K562 (cell line): ENCODE results near the gene HYI. TPM values are rescaled to one million over a fixed set of nuclear protein-coding genes. Genes with fewer than 3 reads are reported as not detected.
A peak's percentile ranks its signal among the peaks of the same experiment; 100 is the strongest.
"Not testable (repeated sequence)": the region's sequence is repeated elsewhere in the genome, so short reads cannot be mapped to it uniquely, and the experiment has no call there.

Source experiments
- ATAC-seq: fragments of 200-7000 bp; cut with Tn5 transposase; 3 replicates; pipeline ENCODE4 v1.9.1; 2020; ENCODE audit warnings: moderate library complexity
- BruUV-seq: library from RNA; stranded (reverse); fragments of 400-500 nt; replicated peaks from 2 replicates; lab custom pipeline; 2021; lab: Mats Ljungman, UMichigan
- CTCF ChIA-PET: fragments of 300-600 bp; formaldehyde crosslinking; extraction: SDS; loops from one replicate; lab custom pipeline; 2021; ENCODE audit warnings: low intra/inter-chr PET ratio; lab: Yijun Ruan, JAX
- POLR2A ChIA-PET: fragments of 300-600, 350-650 bp; sonication (Branson Sonifier 250); formaldehyde crosslinking; extraction: SDS; loops from one replicate; lab custom pipeline; 2021; ENCODE audit warnings: antibody characterized with exemption, inconsistent platforms; lab: Yijun Ruan, JAX
- DNase-seq, 4 experiments: peaks; one replicate each; pipeline versions ENCODE4 v3.0.0 to v3.0.0-alpha.2; 2011 to 2018; ENCODE audit warnings: low spot score in 3 of 4, mixed read lengths in 3 of 4; ENCODE audit errors: extremely low read depth in 1 of 4
- FAIRE-seq: peaks from 2 replicates; lab custom pipeline; 2011; peaks lifted over from hg19 to GRCh38; lab: Jason Lieb, UNC
- H2AFZ ChIP-seq: 2 replicates; pipeline ENCODE4 v1.6.0; 2011; ENCODE audit warnings: low read depth, low read length, control low read depth, inconsistent platforms
- H3K27ac ChIP-seq: fragments of 200-600 bp; 3 replicates; pipeline ENCODE4 v1.8.0; 2011; ENCODE audit warnings: low read depth, mild to moderate bottlenecking, control low read depth, inconsistent platforms, low read length, moderate library complexity, mixed read lengths; ENCODE audit errors: extremely low read depth
- H3K27me3 ChIP-seq, 2 experiments: fragments of 300-600 bp in 1 of 2; 2 replicates in 1 of 2; 3 replicates in 1 of 2; pipeline versions ENCODE4 v1.6.0 to v1.8.0; 2011; ENCODE audit warnings: inconsistent platforms in 2 of 2, low read length in 2 of 2, mild to moderate bottlenecking in 1 of 2, mixed read lengths in 1 of 2, moderate library complexity in 1 of 2; ENCODE audit not compliant: control insufficient read depth in 2 of 2, insufficient read depth in 2 of 2
- H3K36me3 ChIP-seq: fragments of 300-600 bp; 3 replicates; pipeline ENCODE4 v1.8.0; 2011; ENCODE audit warnings: mild to moderate bottlenecking, low read length, inconsistent platforms; ENCODE audit not compliant: control insufficient read depth, insufficient read depth
- H3K4me1 ChIP-seq, 2 experiments: fragments of 200-600 bp in 1 of 2; replicated peaks in 1 of 2; 2 replicates in 1 of 2; 3 replicates in 1 of 2; pipeline versions ENCODE4 v1.5.1 to v1.8.0; 2011; ENCODE audit warnings: inconsistent platforms in 2 of 2, low read length in 2 of 2, mild to moderate bottlenecking in 1 of 2, mixed read lengths in 1 of 2, moderate library complexity in 1 of 2; ENCODE audit not compliant: control insufficient read depth in 2 of 2, insufficient read depth in 2 of 2
- H3K4me2 ChIP-seq: 2 replicates; pipeline ENCODE4 v1.6.1; 2011; ENCODE audit warnings: low read length, control low read depth, inconsistent platforms, mixed read lengths; ENCODE audit not compliant: insufficient read depth
- H3K4me3 ChIP-seq: fragments of 200-600 bp; sonication (generic), shearing (Covaris generic); 2 replicates; pipeline ENCODE4 v1.5.1; 2016; ENCODE audit warnings: control low read depth, inconsistent platforms
- H3K79me2 ChIP-seq: fragments of 200-600 bp; 3 replicates; pipeline ENCODE4 v1.8.0; 2011; ENCODE audit warnings: low read length, inconsistent platforms; ENCODE audit not compliant: control insufficient read depth, insufficient read depth
- H3K9ac ChIP-seq, 2 experiments: 2 replicates each; pipeline versions ENCODE4 v1.6.0 to v1.6.1; 2011; ENCODE audit warnings: low read depth in 2 of 2, low read length in 2 of 2, control low read depth in 1 of 2, inconsistent platforms in 1 of 2, mild to moderate bottlenecking in 1 of 2, mixed read lengths in 1 of 2; ENCODE audit not compliant: insufficient read depth in 1 of 2
- H3K9me1 ChIP-seq: one replicate; pipeline ENCODE4 v1.6.0; 2011; ENCODE audit warnings: inconsistent platforms, mild to moderate bottlenecking, low read length, moderate library complexity; ENCODE audit not compliant: control insufficient read depth, insufficient read depth
- H3K9me3 ChIP-seq: replicated peaks from 2 replicates; pipeline ENCODE4 v1.5.1; 2011; ENCODE audit warnings: low read depth, low read length, inconsistent platforms; ENCODE audit not compliant: control insufficient read depth, insufficient read depth
- H4K20me1 ChIP-seq: replicated peaks from 2 replicates; pipeline ENCODE4 v1.6.1; 2011; ENCODE audit warnings: low read length, inconsistent platforms, mixed read lengths; ENCODE audit not compliant: control insufficient read depth, insufficient read depth
- ARID1B ChIP-seq: fragments of 450-650 bp; IDR thresholded peaks from 2 replicates; pipeline ENCODE4 v1.6.1; 2016; ENCODE audit warnings: antibody characterized with exemption, mild to moderate bottlenecking, inconsistent platforms
- ATF7 ChIP-seq: fragments of 450-650 bp; IDR thresholded peaks from 2 replicates; pipeline ENCODE4 v1.7.1; 2014; ENCODE audit warnings: mild to moderate bottlenecking, moderate library complexity
- CEBPG ChIP-seq, 3 experiments: fragments of 200-800 bp in 1 of 3; sonication (Bioruptor generic) in 1 of 3; sonication (generic) in 1 of 3; formaldehyde crosslinking in 1 of 3; IDR thresholded peaks in 2 of 3; conservative IDR thresholded peaks in 1 of 3; 2 replicates each; pipeline versions ENCODE4 v1.6.1 to v1.8.0; 2016 to 2022; ENCODE audit warnings: missing compliant biosample characterization in 2 of 3, missing genetic modification characterization in 2 of 3, mild to moderate bottlenecking in 1 of 3, missing genetic modification reagents in 1 of 3
- FOSL1 ChIP-seq: fragments of 200-800 bp; sonication (Bioruptor generic); conservative IDR thresholded peaks from 2 replicates; pipeline ENCODE4 v1.6.1; 2016; ENCODE audit warnings: missing genetic modification characterization, missing compliant biosample characterization
- RFX1 ChIP-seq: fragments of 450-650 bp; IDR thresholded peaks from 2 replicates; pipeline ENCODE4 v1.6.1; 2016; ENCODE audit warnings: mild to moderate bottlenecking, moderate library complexity
- TRIM24 ChIP-seq, 2 experiments: fragments of 450-650 bp; IDR thresholded peaks; 2 replicates each; pipeline ENCODE4 v1.6.1; 2016
- WGBS: fragments of 100-300 bp; shearing (Covaris generic); methylation state at CpG from one replicate; pipeline ENCODE4 v1.1.6; 2016; ENCODE audit warnings: low coverage, mixed read lengths; ENCODE audit not compliant: insufficient coverage; ENCODE audit errors: missing lambda C conversion rate; 5-methylcytosine and 5-hydroxymethylcytosine counted together
- in situ Hi-C: fragments of 300-500 bp; cut with MboI; formaldehyde crosslinking; loops from 4 replicates; pipeline ENCODE4 v1.15.0; 2018; ENCODE audit warnings: inconsistent platforms, mixed read lengths
- intact Hi-C: fragments of 100-400 bp; cut with micrococcal nuclease; formaldehyde crosslinking; loops from 2 replicates; pipeline ENCODE4 v1.14.2; 2022
- polyA plus RNA-seq, 8 experiments: library from polyadenylated mRNA; depleted of rRNA in 4 of 8; stranded (reverse) in 5 of 8; unstranded in 3 of 8; fragments of >200 nt; fragmentation: Nextera tagmentation in 2 of 8; fragmentation: Illumina TruSeq in 1 of 8; extraction: Ambion mirVana in 2 of 8; extraction: Trizol in 1 of 8; gene quantifications; 2 replicates each; pipeline versions ENCODE4 v1.2.1 to v1.2.3, GENCODE V29; 2011 to 2014; ENCODE audit warnings: inconsistent platforms in 1 of 8, missing spikeins in 1 of 8
- total RNA-seq, 7 experiments: library from RNA; depleted of rRNA in 6 of 7; stranded (reverse); fragments of >200 nt in 6 of 7; fragmentation: Illumina TruSeq in 2 of 7; extraction: Trizol in 2 of 7; gene quantifications; 2 replicates each; pipeline versions ENCODE4 v1.2.1 to v1.2.3, GENCODE V29; 2011 to 2021; ENCODE audit warnings: low replicate concordance in 1 of 7
- TF ChIP-seq, protein P1 (sequence below), 2 experiments: fragments of 450-650 bp in 1 of 2; sonication (generic) in 1 of 2; formaldehyde crosslinking in 1 of 2; IDR thresholded peaks in 1 of 2; conservative IDR thresholded peaks in 1 of 2; 2 replicates each; pipeline versions ENCODE4 v1.6.1 to v1.8.1; 2016 to 2023; ENCODE audit warnings: mild to moderate bottlenecking in 2 of 2, moderate library complexity in 2 of 2, inconsistent platforms in 1 of 2, missing genetic modification reagents in 1 of 2

Gene HYI
- total and polyA plus RNA-seq, 9 of the 15 experiments (the other 6 are each of a cell fraction or from before 2014, with no cell fraction given) = 0.04 to 4.1 (median 1.4) TPM; not detected in 1

DNA sequence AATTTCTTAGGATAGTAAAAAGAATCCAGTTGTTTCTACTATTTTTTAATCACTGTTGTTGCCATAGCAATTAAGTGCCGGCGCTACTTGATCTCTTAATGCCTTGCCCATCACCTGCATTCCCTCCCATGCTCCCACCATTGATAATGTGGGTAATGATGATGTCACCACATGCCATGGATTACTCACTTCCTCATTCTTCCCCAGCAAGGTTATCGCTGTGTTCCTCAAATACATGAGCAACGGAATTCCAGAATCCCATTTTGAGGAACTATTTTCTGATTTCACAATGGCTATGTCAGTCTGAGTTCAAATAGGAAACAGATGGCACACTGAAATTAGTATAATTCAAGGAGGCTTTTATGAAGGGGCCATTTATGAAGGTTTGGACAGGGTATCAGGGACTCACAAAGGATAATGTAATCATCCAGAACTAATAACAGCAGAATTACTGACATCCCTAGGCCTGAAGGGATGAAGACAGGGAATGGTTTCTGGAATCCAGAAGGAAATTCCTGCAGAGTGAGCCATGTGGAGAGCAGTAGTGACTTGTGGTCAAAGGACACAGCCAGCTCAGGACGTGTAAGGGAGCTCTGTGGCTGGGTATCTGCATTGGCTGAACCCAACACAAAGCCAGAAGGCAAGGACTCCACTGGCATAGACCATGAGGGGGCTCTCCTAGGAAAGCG, 18.9 kb upstream of the HYI start:
- BruUV-seq; intact Hi-C loops; H2AFZ ChIP-seq; ATAC-seq; H3K9me1 ChIP-seq; CTCF ChIA-PET; H4K20me1 ChIP-seq; H3K9ac ChIP-seq; H3K36me3 ChIP-seq; H3K27ac ChIP-seq; H3K4me1 ChIP-seq; H3K9me3 ChIP-seq; H3K4me3 ChIP-seq; in situ Hi-C loops; H3K4me2 ChIP-seq; H3K79me2 ChIP-seq; TF ChIP-seq CEBPG (CRISPR knock-in tag; IDR thresholded peaks at IDR 0.05): not testable (repeated sequence)
- peaks cover 23 to 41% of the 10 kb centered on the region in 2 experiments for H3K27me3 ChIP-seq
- TF ChIP-seq ATF7 (peak; percentile 80), RFX1 (peak; percentile 26; the same call in 1 of the 2 replicates), CEBPG (tag; conservative IDR thresholded peaks at IDR 0.05 in 1 of 2, IDR thresholded peaks at IDR 0.05 in 1 of 2) (peak in 1 of 2 experiments; percentile 42; a peak in 1 of 4 replicates), TRIM24 (IDR thresholded peaks at IDR 0.05) (peak in 1 of 2 experiments; percentile 57; a peak in 2 of 4 replicates), ARID1B (0 out of 2 replicates have a peak, but pooled peaks have one; percentile 28), FOSL1 (tag) (peak; percentile 82)
- TF ChIP-seq, protein P1, sequence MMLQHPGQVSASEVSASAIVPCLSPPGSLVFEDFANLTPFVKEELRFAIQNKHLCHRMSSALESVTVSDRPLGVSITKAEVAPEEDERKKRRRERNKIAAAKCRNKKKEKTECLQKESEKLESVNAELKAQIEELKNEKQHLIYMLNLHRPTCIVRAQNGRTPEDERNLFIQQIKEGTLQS (IDR thresholded peaks at IDR 0.05) = peak; percentile 92
- TF ChIP-seq, protein P1 (CRISPR knock-in tag; conservative IDR thresholded peaks at IDR 0.05) = not testable (repeated sequence)
- DNase-seq (peak in 1 of 4 experiments; percentile 2), FAIRE-seq (peak; percentile 93)
- POLR2A ChIA-PET = interaction anchor here (1.2 kb wide), 1 partner anchor 11 kb away, joined by 3 read pairs; no protein-coding TSS in a partner anchor
- WGBS = 5% methylated on average over 4 of the region's 6 CpGs
